DMS 273 (cell line): ENCODE data around the gene PGLYRP3.
A peak's percentile ranks its signal among the peaks of the same experiment; 100 is the strongest.
"Not testable (repeated sequence)": the region's sequence is repeated elsewhere in the genome, so short reads cannot be mapped to it uniquely, and the experiment has no call there.

Experiments used
- DNase-seq: peaks from one replicate; lab custom pipeline; 2025; ENCODE audit not compliant: unreplicated experiment; lab: John Stamatoyannopoulos, UW

Gene PGLYRP3

GRCh38 chr1:153318145-153318544, 5.4 kb upstream of the PGLYRP3 start:
- not testable (repeated sequence) for DNase-seq

- DNase-seq = not testable (repeated sequence)
Observed at GRCh38 chr1:153316013-153316412, 3.3 kb upstream of the PGLYRP3 start.

GRCh38 chr1:153314388-153314787, 1.6 kb upstream of the PGLYRP3 start:
- DNase-seq = not testable (repeated sequence)

DNA sequence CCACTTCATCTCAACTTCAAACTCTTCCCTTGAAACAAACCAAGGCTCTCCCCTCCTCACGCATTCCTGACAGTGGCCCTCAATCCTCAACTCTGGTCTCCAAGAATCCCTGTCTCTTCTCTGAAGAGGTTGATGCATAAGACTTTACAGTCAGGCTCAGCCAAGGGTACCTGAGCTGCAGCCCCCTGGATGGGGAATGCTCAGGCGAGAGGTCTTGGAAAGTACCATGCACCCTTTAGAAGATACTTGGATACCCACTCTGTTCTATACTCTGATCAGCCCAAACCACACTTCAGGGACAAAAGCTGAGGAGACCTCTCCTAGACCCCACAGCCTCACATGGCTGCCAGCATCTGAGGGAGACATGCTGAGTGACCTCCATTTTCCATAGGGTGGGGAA, 536 bp upstream of the PGLYRP3 start:
- DNase-seq = no peak

DNA sequence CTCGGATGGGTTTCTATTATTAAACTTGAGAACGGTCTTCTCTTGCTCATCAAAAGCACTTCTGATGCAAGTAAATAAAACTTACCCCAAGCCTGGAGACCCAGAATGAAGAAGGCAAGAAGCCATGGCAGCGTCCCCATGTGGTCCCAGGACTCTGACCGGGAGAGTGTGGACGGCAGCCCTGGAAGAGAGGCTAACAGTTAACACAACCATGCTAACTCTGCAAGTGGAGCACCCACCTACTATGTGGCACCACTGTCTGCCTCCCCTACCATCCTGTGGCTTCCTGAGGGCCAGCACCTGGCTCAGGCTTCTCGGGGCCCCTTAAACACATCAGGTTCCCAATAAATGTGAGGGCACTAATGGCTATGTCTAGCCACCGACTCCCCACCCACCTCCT, 2.2 kb downstream of the PGLYRP3 start:
- DNase-seq = no peak

- DNase-seq = no peak
Observed at GRCh38 chr1:153309441-153309840, 3.3 kb downstream of the PGLYRP3 start.

DNA sequence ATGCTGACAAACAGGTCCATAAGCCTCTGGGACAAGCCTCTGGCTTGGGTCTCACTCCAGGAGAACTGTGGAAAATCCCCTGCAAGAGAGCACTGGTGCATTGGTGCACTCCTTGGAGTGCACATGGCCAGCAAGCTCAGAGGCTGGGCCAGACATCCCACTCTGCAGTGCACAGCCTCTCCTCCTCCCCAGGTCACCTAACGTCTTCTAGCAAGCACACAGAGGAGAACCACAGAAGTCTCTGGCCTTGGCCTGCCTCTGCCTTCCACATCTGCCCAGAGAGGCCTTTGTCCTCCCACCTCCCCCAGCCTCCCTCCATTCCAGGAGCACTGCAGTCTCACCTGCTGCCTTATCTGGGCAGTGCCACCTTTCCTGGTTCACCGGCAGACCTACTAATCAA, 4.2 kb downstream of the PGLYRP3 start:
- no peak for DNase-seq

DNA sequence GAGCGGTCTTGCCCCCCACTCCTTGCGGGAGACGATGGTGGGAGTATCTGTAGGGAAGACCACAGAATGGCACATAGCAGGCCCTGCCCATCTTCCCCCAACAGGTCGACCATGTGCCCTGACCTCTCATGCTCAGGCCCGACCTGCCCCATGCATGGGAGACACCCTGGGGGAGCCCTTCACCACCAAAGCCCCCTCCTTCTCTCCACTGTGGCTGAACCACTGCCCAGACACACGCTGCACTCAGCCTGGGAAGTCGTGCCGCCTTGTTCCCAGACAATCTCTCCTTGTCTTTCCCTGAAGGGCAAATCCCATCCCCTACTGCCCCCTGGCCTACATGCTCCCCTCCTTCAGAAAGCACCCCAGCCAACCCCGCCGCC, 5.5 kb downstream of the PGLYRP3 start:
- no peak for DNase-seq

DNA sequence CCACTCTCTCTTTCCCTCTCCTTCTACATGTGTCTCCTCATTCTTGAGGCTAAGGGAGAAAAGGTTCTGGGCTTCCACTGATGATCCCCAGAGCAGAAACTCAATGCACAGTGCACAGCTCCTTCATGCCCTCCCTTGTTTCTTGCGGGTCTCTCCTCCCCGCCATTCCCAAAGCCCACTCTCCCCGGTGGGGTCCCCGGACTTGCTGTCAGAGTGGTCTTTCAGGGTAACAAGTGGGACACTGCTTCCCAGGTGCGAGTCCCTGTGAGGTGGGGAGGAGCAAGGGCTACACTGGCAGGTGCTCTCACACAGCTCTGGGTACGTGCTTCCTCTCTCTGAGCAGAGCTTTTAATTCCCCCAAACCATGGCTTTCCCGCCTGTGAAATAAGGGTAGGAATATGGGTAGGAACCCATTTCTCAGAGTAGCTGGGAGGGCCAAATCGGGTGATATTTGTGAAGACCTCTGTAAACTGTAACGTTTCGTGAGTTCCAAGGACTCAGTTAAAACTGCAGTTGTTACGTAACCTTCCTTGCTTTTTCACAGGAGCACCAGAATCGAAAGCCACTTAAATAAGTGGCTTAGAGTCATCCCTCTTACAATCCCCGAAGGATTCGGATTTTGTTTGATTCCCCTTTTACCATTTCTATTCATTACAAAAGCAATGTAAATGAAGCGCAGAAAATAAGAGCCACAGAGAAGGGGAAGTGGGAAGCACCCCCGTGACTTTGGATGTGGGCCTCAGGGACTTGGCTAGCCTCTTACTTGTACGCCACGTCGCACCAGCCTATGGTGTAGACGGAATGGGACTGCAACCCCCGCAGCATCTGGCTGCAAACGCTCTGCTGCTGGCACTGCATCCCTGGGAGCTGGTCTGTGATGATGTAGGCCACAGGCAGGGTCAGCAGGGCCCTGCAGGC, 6.2 kb downstream of the PGLYRP3 start:
- DNase-seq = no peak

DNA sequence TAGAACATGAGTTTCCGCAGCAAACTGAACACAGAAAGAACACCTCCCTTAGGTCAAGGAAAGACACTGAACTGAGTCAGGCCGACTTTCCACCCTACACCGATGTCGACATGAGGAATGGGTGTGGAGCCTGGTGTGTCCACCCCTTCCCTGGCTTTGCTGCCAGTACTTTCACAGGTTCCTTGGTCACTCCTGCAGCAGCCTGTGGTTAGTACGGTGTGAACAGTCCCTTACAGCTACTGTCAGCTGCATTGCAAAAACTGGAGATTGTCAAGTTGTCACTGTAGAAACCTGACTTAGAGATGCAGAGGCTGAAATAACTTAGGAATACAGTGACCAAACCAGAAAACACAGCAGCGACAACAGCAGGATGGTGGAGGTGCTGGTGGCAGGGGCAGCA, 7.1 kb downstream of the PGLYRP3 start:
- no peak for DNase-seq

- DNase-seq = no peak
Observed at GRCh38 chr1:153302308-153302707, 10.4 kb downstream of the PGLYRP3 start.

GRCh38 chr1:153293851-153294250, 18.9 kb downstream of the PGLYRP3 start:
- no peak for DNase-seq

DNA sequence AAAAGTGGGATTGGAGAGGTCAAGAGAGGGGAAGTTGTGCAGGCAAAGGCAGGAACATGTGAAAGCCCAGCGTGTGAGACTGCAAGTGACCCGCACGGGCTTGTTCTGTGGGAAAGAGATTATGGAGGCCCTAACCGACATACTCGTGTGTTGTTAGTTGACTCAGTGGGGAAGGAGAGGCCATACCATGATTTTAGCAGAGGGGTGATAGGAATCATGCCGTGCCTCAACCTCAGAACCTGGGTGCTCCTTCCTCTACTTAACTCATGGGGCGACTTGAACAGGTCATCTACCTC, 19.3 kb downstream of the PGLYRP3 start:
- DNase-seq = no peak

- peak; percentile 24 for DNase-seq
Observed at GRCh38 chr1:153292740-153293479, 19.8 kb downstream of the PGLYRP3 start.

GRCh38 chr1:153292185-153292584, 20.6 kb downstream of the PGLYRP3 start:
- no peak for DNase-seq

DNA sequence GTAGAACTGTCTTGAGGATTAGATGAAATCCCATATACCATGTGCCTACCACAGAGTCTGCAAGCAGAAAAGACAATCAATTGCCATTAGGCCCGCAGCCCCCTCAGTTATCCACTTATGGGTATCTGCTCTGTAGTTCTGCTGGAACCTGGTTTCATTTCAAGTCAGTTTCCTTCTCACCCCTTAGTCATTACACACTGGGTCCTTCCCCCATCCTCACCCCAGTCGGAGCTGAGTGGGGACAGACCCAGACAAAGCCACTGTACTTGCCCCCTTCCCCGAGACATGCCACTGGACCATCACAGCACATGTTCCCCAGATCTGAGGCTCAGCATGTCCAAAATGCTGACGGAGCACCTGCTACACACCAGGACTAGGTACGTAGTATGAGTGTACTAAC, 21.2 kb downstream of the PGLYRP3 start:
- no peak for DNase-seq

DNA sequence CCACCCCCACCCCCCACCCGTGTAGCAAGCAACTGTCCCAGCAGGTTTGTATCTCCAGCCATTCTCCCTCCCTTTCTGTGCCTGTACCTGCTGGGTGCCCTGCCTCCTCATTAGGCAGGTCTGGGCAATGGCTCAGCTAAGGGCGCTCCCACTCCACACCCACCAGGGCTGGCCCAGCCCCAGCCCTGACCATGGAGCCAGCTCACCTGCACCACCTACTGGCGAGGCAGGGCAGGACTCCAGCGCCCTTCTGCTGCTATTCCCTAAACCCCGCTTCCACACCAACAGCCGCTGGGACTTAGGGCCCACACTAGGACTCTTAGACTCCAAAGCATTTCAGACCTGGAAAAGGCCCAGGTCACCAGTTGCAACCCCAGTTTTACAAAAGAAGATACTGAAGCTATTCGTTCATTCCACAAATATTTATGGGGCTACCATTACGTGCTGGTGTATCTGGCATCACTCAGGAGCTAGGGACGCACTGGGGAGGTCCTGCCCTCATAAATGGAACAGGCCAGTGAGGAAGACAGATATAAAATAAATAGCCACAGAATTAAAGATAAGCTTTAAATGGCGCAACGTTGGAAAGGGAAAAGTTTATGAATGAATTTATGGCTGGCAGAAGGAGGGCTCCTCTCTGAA, 24.0 kb downstream of the PGLYRP3 start:
- DNase-seq = peak; percentile 53

DNA sequence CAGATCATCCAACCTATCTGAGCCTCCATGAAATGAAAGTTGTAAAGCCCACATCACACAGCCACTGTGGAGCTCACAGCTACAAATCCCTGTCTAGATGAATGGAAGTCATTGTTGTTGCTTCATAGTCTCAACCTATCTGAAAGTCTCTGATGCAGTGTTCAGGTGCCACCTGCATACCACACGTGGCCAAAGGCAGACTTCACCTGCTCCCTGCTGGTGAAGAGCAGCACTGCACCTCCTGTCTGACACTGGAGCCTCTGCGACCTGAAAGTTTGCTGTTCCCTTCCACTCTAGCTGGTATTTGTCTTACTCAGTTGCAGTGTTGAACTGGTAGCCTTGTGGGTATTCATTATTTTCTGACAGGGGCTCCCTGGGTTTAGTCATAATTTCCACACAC, 34.9 kb downstream of the PGLYRP3 start:
- peak; percentile 47 for DNase-seq

DNA sequence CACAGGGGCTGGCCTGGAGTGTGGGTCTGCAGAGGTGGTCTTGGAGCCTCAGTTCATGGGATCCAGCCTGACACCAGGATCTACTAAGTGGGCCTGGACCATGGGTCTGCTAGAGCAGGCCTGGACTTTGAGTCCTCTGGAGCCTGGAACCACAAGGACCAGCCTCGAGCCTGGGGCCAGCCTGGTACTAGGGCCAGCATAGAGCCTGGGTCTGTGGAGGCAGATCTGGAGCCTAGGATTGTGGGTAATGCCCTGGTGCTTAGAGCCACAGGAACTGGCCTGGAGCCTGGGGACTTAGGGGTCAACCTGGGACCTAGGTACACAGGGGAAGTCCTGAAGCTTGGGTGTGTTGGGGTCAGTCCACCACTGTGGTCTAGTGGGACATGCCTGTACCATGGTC, 40.6 kb downstream of the PGLYRP3 start:
- no peak for DNase-seq

DNA sequence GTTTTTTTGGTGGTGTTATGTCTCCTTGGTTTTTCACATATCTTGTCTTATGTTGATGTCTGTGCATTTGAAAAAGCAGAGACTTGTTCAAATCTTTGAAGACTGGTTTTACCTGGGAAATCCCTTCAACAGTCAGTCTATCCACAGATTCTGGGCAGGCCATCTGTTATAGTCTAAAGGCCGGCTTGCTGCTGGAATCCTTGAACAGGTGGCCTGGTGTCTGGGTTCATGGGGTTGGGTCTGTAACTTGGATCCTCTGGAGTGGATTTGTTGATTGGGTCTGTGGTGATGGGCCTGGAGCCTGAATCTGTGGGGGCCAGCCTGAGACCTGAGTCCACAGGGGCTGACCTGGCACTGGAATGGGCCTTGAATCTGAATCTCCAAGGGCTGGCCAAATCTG, 41.0 kb downstream of the PGLYRP3 start:
- DNase-seq = no peak

- no peak for DNase-seq
Observed at GRCh38 chr1:153265457-153265856, 47.3 kb downstream of the PGLYRP3 start.
